DMS79 (cell line): Measurements from ENCODE around the gene SLC46A3.
"Not testable (repeated sequence)": the region's sequence is repeated elsewhere in the genome, so short reads cannot be mapped to it uniquely, and the experiment has no call there.

Experiments
- DNase-seq: peaks from one replicate; lab custom pipeline; 2025; lab: John Stamatoyannopoulos, UW

The SLC46A3 gene

GRCh38 chr13:28718543-28719226 lies at the start of gene SLC46A3:
TSS of gene SLC46A3 (minus strand) at chr13:28718970. CDS start at chr13:28717998, 972 bp downstream.
- peak; percentile 34 for DNase-seq

GRCh38 chr13:28763887-28764286 lies 45.1 kb upstream of the SLC46A3 start:
- DNase-seq, result no peak

DNA sequence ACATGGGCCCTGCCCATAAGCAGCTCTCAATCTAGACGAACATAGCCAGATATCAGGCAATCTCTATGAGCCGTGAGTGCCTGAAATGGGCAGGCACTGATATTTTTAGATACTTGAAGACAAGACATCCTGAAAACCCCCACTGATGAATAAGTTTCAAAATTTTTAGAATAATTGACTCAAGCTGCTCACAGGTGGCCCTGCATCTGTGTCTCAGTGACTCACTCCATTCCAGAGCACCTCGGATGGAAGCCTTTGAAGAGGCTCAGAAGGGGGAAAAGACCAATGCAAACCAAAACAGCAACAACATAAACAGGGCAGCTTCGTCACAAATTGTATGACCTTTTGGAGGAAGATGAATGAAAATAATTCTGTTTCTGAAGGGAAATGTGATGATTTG lies 42.8 kb upstream of the SLC46A3 start:
- no peak for DNase-seq

GRCh38 chr13:28755546-28755870 lies 36.7 kb upstream of the SLC46A3 start:
- DNase-seq, result no peak

DNA sequence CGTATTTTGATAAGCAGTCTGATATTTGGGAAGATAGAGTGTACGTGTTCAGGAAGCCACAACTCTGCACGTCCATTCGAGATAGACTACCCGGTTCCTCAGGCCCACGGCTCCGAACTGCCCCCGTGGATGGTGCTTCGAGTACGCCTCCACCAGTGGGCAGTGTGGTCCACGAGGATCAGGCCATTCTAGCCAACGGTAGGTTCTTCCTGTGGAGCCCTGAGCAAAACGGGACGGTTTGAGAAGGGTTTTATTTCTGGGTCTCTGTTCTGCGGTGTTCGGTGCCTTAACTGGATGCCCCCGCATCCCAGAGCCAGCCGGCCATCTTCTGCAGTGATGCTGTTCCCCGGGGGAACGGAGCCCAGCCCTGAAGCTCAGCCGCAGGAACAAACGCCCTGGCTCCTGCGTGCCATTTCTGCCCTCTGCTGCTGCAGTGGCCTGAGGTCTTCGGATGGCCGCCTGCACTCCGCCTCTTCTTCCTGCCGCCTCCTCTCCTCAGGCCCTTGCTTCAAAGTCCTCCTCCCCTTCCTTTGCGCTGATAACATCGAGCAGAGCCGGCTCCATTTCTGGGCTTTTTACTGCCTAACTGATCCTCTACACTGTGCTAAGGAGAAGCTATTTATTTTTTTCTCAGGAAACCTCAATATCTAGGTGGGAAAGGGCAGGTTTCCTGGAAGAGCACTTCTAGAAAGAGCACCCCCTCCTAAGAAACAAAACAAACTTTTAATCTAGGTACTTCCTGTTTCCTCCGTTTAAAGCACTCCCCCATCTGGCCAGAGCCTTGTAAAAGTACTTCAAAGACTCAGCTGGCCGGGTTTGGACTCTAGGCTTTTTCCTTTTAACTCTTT lies 36.2 kb upstream of the SLC46A3 start:
- DNase-seq, result no peak

GRCh38 chr13:28753946-28754345 lies 35.2 kb upstream of the SLC46A3 start:
- no peak for DNase-seq

GRCh38 chr13:28753208-28753892 lies 34.6 kb upstream of the SLC46A3 start:
- DNase-seq, result no peak

GRCh38 chr13:28751175-28751960 lies 32.6 kb upstream of the SLC46A3 start:
- no peak for DNase-seq

- no peak for DNase-seq
These were observed 31.6 kb upstream of the SLC46A3 start for GRCh38 chr13:28750187-28751045.

DNA sequence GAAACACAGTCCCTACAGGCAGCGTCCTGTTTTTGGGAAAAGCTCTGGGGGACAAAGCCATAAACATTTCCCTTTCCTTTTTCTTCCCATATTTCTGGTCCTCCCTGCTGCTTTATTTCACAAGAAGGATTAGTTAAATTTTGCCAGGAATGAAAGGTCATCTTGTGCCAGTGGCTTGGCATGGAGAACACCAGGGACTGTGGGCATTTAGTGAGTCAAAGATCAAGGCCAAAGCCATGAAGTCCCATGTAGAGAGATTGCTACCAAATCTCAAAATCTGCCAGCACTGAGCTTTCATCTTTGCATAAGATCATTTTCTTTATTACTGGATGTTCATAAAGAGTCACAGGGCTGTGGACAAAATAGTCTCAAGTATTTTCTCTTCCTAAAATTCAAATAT lies 29.1 kb upstream of the SLC46A3 start:
- DNase-seq, result no peak

GRCh38 chr13:28746287-28746612 lies 27.5 kb upstream of the SLC46A3 start:
- DNase-seq, result no peak

- no peak for DNase-seq
These were observed 25.9 kb upstream of the SLC46A3 start for GRCh38 chr13:28744656-28745055.

DNA sequence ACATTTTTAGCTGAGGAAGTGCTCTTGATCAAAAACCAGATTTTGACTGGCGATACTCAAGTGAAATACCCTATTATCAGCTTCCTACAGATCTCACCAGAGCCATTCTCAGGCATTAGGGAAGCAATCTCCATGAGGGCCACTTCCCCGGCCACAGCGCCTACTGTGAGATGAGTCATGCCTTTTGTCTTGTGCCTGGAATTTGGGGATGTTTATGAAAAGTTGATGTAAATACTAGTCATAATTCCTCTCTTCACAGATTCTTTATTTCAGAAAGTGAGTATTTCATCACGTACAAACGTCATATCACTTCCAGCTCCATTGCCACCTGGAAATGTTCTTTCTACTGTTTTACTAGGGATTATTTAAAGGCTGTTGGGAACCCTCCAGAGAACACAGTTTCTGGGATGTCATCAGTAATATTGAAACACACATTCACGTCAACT lies 25.3 kb upstream of the SLC46A3 start:
- DNase-seq, result no peak

DNA sequence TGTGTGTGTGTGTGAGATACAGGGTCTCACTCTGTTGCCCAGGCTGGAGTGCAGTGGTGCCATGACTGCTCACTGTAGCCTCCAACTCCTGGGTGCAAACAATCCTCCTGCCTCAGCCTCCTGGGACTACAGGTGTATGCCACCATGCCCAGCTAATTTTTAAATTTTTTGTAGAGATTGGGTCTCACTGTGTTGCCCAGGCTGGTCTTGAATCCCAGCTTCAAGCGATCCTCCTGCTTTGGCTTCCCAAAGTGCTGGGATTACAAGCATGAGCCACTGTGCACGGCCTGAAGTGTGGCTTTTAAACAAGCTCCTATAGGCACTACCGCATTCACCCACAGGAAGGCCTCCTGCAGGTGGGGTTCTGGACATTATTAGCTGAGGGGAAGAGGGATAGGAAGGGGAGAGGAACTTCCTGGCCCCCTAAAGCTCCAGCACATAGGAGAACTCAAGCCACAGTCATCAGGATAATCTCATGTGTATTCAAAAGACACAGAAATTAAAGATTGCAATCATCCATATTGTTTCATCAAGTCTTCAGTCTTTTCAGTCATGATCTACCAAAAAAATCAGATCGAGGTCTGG lies 24.8 kb upstream of the SLC46A3 start:
- no peak for DNase-seq

DNA sequence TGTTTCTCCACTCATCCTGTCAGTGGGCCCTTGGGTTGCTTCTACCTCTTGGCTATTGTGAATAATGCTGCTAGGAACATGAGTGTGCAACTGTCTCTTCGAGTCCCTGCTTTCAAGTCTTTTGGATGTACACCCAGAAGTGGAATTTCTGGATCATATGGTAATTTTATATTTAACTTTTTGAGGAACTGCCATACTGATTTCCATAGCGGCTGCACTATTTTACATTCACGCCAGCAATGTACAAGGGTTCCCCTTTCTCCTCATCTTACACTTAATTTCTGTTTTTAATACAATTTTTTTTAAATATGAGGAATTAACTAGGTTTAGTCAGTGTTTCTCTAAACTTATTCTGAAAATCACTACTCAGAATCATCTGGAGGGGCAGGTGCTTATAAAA lies 24.2 kb upstream of the SLC46A3 start:
- no peak for DNase-seq

DNA sequence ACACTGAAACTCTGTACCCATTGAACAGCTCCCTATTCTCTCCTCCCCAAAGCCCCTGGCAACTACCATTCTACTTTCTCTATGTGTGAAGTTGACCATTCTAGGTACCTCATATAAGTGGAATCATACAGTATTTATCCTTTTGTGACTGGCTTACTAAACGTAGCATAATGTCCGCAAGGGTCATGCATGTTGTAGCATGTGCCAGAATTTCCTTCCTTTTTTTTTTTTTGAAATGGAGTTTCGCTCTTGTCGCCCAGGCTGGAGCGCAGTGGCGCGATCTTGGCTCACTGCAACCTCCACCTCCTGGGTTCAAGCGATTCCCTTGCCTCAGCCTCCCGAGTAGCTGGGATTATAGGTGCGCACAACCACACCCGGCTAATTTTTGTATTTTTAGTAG lies 23.7 kb upstream of the SLC46A3 start:
- DNase-seq, result not testable (repeated sequence)

GRCh38 chr13:28741084-28741491 lies 22.3 kb upstream of the SLC46A3 start:
- no peak for DNase-seq

GRCh38 chr13:28739376-28739775 lies 20.6 kb upstream of the SLC46A3 start:
- no peak for DNase-seq

GRCh38 chr13:28735481-28736029 lies 16.8 kb upstream of the SLC46A3 start:
- no peak for DNase-seq

DNA sequence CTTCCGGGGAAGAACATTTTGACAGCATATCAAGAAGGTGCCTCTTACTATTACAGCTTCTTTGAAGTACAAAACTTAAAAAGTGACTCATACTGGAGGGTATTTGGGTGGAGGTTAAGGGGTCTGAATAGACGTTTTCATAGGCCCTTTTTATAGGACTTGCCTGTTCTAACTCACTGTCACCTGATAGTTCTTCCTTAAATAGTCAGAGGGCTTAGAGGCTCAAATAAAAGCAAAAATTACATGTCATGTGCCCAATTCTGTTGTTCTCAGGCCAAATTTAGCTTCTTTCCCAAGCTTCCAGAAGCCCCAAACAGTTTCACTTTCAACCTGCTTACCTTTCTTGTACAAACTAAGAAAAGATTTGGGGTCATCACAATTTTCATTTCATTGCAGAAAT lies 16.1 kb upstream of the SLC46A3 start:
- DNase-seq, result no peak

DNA sequence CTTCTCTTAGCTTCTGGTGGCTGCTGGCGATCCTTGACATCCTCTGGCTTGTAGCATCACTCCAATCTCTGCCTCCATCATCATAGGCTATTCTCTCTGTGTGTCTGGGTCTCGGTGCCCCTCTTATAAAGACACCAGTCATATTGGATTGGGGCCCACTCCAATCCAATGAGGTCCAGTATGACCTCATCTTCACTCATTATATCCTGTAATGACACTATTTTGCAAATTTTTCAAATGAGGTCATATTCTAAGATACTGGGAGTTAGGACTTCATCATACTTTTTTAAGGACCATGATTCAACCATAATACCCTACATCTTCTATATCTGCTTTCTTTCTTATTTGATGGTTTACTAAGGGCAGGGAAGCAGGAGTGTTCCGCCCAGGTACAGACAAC lies 12.0 kb upstream of the SLC46A3 start:
- no peak for DNase-seq
